ENCODE data around the gene FIBP. TPM values are rescaled to one million over a fixed set of nuclear protein-coding genes. Genes with fewer than 3 reads are reported as not detected.

FIBP gene
- total RNA-seq, 4 donors from 2014 or later, result 39.6 to 79.3 (median 53.0) TPM

DNA sequence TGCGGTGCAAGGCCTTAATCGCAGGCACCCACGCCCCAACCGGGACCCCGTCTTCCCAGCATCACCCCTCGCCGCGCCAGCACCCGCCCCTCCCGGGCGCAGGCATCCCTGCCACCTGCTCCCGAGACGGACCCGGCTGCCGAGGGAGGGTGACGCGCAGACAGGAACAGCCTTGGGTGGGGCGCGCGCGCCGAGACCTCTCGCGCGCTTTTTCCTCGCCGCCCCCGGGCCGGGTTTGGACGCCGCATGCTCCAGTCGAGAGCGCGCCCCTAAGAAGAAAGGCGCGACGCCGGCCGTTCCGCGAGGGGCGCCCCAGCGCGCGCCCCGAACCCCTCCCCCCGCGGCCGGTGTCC, 30.8 kb downstream of the FIBP start:
- intact Hi-C loops (cut with DNase I; ENCODE audit: low total_unique reads) (loop anchor here (1.0 to 5.0 kb wide), 3 partner anchors 62 to 725 kb away; partner anchors contain the start of genes C11orf68, DPP3 and DRAP1), in situ Hi-C loops (cut with MboI; ENCODE audit: low sequenced_read_pairs in 4 of 4) (no loop called here)
- Histone ChIP-seq H3K4me3 (peak overlapping the region; percentile 88 to 98 (median 91)), H3K27me3 (no peaks in the 10 kb centered on the region), H3K27ac (peak overlapping the region; percentile 95 to 99 (median 96)), H3K9me3 (no peaks in the 10 kb centered on the region), H3K36me3 (peaks cover 0 to 46% of the 10 kb centered on the region in 2 donors), H3K4me1 (peaks cover 32 to 36% of the 10 kb centered on the region in 2 donors)
- ATAC-seq (peak in 1 of 2 donors; percentile 2), DNase-seq (peak in 1 of 2 donors; percentile 46)
- TF ChIP-seq, protein P1, sequence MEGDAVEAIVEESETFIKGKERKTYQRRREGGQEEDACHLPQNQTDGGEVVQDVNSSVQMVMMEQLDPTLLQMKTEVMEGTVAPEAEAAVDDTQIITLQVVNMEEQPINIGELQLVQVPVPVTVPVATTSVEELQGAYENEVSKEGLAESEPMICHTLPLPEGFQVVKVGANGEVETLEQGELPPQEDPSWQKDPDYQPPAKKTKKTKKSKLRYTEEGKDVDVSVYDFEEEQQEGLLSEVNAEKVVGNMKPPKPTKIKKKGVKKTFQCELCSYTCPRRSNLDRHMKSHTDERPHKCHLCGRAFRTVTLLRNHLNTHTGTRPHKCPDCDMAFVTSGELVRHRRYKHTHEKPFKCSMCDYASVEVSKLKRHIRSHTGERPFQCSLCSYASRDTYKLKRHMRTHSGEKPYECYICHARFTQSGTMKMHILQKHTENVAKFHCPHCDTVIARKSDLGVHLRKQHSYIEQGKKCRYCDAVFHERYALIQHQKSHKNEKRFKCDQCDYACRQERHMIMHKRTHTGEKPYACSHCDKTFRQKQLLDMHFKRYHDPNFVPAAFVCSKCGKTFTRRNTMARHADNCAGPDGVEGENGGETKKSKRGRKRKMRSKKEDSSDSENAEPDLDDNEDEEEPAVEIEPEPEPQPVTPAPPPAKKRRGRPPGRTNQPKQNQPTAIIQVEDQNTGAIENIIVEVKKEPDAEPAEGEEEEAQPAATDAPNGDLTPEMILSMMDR (IDR thresholded peaks at IDR 0.05 in 4 of 5, conservative IDR thresholded peaks at IDR 0.05 in 1 of 5), result no peak
- TF ChIP-seq POLR2A (IDR thresholded peaks at IDR 0.05), result no peak

DNA sequence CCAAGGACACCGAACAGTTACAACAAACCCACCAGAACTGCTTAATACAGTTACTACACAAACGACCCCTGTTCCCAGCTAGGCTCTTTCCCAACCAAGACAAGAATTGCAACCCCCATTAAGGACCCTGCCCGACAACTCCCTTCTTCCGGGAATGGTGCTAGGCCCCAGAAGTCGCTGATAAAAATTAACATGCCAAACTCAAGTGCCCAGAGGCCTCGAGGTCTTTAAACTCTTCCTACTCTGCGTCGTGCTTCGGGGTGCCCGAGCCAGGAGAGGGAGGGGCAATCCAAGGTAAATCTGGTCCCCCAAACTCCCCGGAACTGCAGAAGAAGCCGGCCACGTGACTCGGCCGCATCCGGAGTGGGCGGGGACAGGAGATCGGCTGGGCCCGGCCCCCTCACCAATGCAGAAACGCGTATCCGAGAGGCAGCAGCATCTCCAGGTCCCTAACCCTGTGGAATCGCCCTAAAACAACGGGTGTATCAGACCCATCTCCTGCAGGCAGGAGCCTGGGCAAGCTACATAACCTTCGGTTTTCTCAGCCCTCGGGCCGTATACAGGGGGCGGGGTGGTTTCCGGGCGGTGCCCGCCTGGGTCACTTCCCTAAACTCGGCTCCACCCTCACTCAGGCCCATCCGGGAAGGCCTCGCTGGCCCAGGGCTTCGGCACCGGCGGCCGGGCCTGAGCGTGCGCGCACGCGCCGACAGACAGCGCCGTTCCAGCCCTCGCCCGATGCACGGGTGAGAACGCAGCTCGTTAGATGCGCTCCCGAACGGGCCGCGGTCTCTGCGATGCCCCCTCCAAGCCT, 31.4 kb downstream of the FIBP start:
- Histone ChIP-seq H3K9me3 (no peaks in the 10 kb centered on the region), H3K36me3 (peaks cover 0 to 44% of the 10 kb centered on the region in 2 donors), H3K27me3 (no peaks in the 10 kb centered on the region), H3K27ac (peak overlapping the region; percentile 95 to 99 (median 96)), H3K4me1 (peaks cover 26 to 31% of the 10 kb centered on the region in 2 donors), H3K4me3 (peak overlapping the region; percentile 88 to 98 (median 91))
- peak; percentile 13 to 16 for ATAC-seq
- DNase-seq, result peak; percentile 60 to 65
- intact Hi-C loops (cut with DNase I; ENCODE audit: low total_unique reads), result loop anchor here (1.0 to 5.0 kb wide), 3 partner anchors 62 to 724 kb away; partner anchors contain the start of genes C11orf68, DPP3 and DRAP1
- TF ChIP-seq, protein P1 (IDR thresholded peaks at IDR 0.05 in 4 of 5, conservative IDR thresholded peaks at IDR 0.05 in 1 of 5), result no peak
- peak in 1 of 2 donors; percentile 59 for TF ChIP-seq POLR2A (IDR thresholded peaks at IDR 0.05)
- in situ Hi-C loops (cut with MboI; ENCODE audit: low sequenced_read_pairs in 4 of 4), result no loop called here

DNA sequence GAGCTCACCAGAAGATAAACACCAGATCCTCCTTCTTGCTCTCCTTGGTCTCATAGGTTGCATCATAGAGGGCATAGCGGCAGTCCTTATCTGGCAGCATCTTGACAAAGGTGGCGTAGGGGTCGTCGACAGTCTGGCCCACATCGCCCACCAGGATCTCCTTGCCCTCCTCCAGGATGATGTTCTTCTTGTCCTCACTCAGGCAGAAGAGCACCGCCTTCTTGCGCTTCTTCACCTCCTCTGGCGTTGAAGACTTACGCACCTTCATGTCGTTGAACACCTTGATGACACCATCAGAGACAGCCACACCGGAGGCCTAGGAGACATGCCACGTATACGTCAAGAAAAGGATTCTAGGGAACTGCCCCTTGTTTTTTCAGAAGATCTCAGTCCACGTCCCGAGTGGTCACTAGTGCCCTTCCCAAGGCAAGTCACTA, 32.3 kb downstream of the FIBP start:
- peak overlapping the region; percentile 88 to 98 (median 91) for H3K4me3 ChIP-seq
- DNase-seq, result no peak
- H3K36me3 ChIP-seq, result peaks cover 0 to 47% of the 10 kb centered on the region in 2 donors
- peak overlapping the region in 3 of 4 donors; percentile 95 to 99 (median 95) for H3K27ac ChIP-seq
- peaks cover 17 to 22% of the 10 kb centered on the region in 2 donors for H3K4me1 ChIP-seq
- H3K27me3 ChIP-seq, result no peaks in the 10 kb centered on the region
- TF ChIP-seq, protein P1 (IDR thresholded peaks at IDR 0.05 in 4 of 5, conservative IDR thresholded peaks at IDR 0.05 in 1 of 5), result no peak
- no peak for TF ChIP-seq POLR2A (IDR thresholded peaks at IDR 0.05)
- intact Hi-C loops (cut with DNase I; ENCODE audit: low total_unique reads), result loop anchor here (2.0 to 5.0 kb wide), 2 partner anchors 626 to 723 kb away; partner anchors contain the start of gene DPP3
- ATAC-seq, result no peak
- H3K9me3 ChIP-seq, result peaks cover 0 to 4% (median 0%) of the 10 kb centered on the region in 3 donors
- in situ Hi-C loops (cut with MboI; ENCODE audit: low sequenced_read_pairs in 4 of 4), result no loop called here

DNA sequence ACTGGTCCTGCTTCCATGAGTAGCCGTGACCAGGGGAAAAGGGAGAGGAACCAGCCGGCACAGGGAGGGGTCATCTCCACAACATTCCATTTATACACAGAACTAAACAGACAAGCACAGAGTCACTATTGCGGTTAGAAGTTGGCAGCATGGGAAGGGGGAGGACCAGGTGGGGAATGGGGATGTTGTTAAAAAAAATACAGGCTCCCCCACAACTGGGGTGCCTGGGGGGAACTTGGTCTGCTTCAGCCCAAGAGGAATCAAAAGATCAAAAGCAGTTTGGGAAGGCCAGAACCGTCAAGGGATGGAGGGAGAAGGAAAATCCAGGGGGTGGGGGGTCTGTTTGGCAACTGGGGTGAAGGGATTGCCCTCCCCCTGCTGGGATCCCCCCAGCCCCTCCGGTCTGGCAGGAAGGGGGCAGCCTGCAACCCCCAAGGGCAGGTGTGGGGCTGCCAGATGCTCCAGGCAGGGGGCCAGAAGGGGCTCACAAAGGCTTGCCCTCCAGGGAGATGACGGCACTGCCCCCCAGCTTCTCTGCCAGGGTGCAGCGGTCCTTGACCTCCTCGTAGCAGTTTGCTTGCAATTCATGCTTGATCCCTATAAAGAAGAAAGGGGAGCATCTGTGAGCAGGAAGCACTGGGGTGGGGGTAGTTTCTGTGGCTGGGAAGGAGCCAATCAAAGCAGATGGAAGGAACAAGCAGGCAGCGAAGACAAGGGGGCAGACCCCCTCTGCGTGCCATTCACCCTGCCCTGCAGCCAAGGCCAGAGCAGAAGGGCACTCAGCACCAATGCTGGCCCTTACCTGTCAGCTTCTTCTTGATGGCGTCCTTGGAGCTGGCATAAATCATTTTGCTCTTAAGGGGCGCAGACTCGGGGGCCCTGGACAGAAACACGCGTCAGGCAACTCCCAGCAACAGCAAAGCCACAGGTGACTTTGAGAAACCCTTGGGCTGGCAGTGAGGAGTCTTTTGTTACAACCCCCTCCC, 33.1 kb downstream of the FIBP start:
- Histone ChIP-seq H3K27ac (no peak overlapping the region), H3K27me3 (no peaks in the 10 kb centered on the region), H3K4me1 (peaks cover 17 to 22% of the 10 kb centered on the region in 2 donors), H3K36me3 (peaks cover 0 to 48% of the 10 kb centered on the region in 2 donors), H3K9me3 (peaks cover 0 to 4% (median 0%) of the 10 kb centered on the region in 3 donors), H3K4me3 (no peak overlapping the region)
- no peak for TF ChIP-seq POLR2A (IDR thresholded peaks at IDR 0.05)
- TF ChIP-seq, protein P1 (IDR thresholded peaks at IDR 0.05 in 4 of 5, conservative IDR thresholded peaks at IDR 0.05 in 1 of 5), result no peak
- intact Hi-C loops (cut with DNase I; ENCODE audit: low total_unique reads), result loop anchor here (5.0 kb wide), 1 partner anchor 627 kb away; the partner anchor contains the start of gene DPP3
- ATAC-seq (no peak), DNase-seq (no peak)
- in situ Hi-C loops (cut with MboI; ENCODE audit: low sequenced_read_pairs in 4 of 4), result no loop called here
